Activated T-helper 17 cell treated with anti-CD3 and anti-CD28 coated beads, Interleukin-2, amount 50 U/mL, for 72 hours (primary cell): ENCODE results near the gene SIGLEC11. TPM values are rescaled to one million over a fixed set of nuclear protein-coding genes. Genes with fewer than 3 reads are reported as not detected.

Source experiments
- ATAC-seq: fragments of 150-1000 bp; cut with Tn5 transposase; replicated peaks from 2 replicates; pipeline ENCODE4 v1.10.0; 2021; ENCODE audit warnings: mild to moderate bottlenecking, moderate library complexity
- H3K27ac Mint-ChIP-seq: one replicate; pipeline ENCODE4 v1.8.0; 2022; ENCODE audit warnings: mixed read lengths
- H3K27me3 Mint-ChIP-seq: one replicate; pipeline ENCODE4 v1.8.0; 2022; ENCODE audit warnings: mixed read lengths
- H3K36me3 Mint-ChIP-seq: one replicate; pipeline ENCODE4 v1.8.0; 2022; ENCODE audit warnings: low read depth, mild to moderate bottlenecking, mixed read lengths
- H3K4me1 Mint-ChIP-seq: one replicate; pipeline ENCODE4 v1.8.0; 2022; ENCODE audit warnings: mixed read lengths
- H3K4me3 Mint-ChIP-seq: one replicate; pipeline ENCODE4 v1.8.0; 2022; ENCODE audit warnings: mild to moderate bottlenecking, mixed read lengths
- H3K9me3 Mint-ChIP-seq: one replicate; pipeline ENCODE4 v1.8.0; 2022; ENCODE audit warnings: mixed read lengths
- total RNA-seq, 2 donors: library from RNA; stranded (reverse); gene quantifications; one replicate each; pipeline ENCODE4 v1.2.3, GENCODE V29; 2022

The SIGLEC11 gene
- total RNA-seq, 2 donors from 2014 or later, result not detected

DNA sequence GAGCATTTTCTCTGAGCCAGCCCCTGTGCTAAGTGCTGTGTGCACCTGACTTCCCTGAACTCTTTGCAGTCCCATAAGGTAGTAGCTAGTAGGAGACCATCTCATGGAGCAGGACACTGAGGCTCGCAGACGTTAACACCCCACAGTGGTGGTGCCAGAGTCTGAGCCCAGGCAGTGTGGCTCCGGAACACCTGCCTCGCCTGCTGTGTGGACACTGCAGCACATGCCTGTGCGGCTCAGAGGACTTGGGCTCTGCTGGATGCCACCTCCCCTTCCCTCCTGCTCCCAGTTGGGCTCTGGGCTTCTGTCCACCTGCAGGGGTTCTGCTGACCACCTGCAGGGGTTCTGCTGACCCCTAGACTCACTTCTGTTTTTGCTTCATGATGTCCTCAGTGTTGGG lies 27.0 kb upstream of the SIGLEC11 start:
- Mint-ChIP-seq H3K4me1 (peaks cover 15% of the 10 kb centered on the region), H3K36me3 (peaks cover 84% of the 10 kb centered on the region), H3K4me3 (no peak overlapping the region), H3K9me3 (no peaks in the 10 kb centered on the region), H3K27me3 (no peaks in the 10 kb centered on the region), H3K27ac (peak overlapping the region; percentile 17)
- ATAC-seq, result no peak

DNA sequence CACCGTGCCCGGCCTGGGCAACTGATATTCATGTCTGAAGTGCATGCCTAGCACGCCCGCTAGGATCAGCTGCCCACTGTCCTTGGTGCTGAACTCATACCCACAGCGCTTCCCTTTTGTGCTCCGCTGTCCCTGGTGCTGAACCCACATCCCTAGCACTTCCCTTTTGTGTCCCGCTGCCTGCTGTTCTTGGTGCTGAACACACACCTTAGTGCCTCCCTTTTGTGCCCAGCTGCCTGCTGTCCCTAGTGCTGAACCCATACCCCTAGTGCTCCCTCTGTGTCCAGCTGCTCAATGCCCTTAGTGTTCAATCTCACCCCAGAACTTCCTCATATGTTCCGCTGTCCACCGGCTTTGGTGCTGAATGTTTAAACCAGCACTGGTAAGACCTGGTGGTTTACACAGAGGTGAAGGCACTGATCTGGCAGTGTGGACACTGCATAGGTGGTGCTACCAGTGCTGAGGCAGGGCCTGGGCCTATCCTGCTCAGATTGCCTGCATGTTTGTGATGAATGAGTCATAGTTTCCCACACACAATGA lies 26.3 kb upstream of the SIGLEC11 start:
- H3K4me1 Mint-ChIP-seq, result peaks cover 15% of the 10 kb centered on the region
- H3K27me3 Mint-ChIP-seq, result no peaks in the 10 kb centered on the region
- ATAC-seq, result peak; percentile 29
- H3K4me3 Mint-ChIP-seq, result no peak overlapping the region
- H3K9me3 Mint-ChIP-seq, result no peaks in the 10 kb centered on the region
- peaks cover 81% of the 10 kb centered on the region for H3K36me3 Mint-ChIP-seq
- peak overlapping the region; percentile 49 for H3K27ac Mint-ChIP-seq

DNA sequence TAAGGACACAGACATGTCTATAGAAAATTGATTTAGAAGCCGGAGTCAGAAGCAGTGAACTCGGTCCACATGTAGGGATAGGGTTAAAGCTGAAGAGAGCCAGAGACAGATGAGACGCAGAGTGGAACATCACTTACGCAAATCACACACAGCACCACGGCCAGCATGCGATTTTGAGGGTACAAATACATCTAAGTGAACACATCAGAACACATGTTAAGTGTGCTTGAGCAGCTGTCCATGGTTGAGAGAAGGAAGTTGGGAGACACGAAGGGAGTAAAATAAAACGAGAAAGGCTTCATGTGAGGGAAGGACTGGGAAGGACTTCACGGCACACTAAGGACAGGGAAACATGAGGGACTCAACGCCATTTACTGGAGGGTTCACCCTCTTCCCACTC lies 25.4 kb upstream of the SIGLEC11 start:
- Mint-ChIP-seq H3K4me3 (no peak overlapping the region), H3K36me3 (peaks cover 81% of the 10 kb centered on the region), H3K4me1 (peaks cover 15% of the 10 kb centered on the region), H3K9me3 (no peaks in the 10 kb centered on the region), H3K27ac (no peak overlapping the region), H3K27me3 (no peaks in the 10 kb centered on the region)
- no peak for ATAC-seq

DNA sequence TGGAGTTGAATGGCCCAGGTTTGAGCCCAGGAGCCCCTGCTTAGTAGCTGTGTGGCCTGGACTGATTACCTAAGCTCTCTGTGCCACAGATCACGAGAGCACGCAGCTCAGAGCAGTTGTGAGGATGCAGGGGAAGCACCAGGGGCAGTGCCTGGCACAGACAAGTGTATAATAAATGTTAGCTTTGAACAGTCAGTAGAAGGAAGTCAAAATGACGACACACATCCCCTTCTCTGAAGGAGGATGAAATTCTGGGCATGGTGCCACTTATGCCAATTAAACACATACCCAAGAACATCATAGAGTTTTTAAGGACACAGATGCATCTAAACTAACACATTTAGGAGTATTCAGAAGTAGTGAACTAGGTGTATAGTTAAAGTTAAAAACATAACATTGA lies 24.9 kb upstream of the SIGLEC11 start:
- Mint-ChIP-seq H3K9me3 (no peaks in the 10 kb centered on the region), H3K4me3 (no peak overlapping the region), H3K36me3 (peaks cover 81% of the 10 kb centered on the region), H3K27me3 (no peaks in the 10 kb centered on the region), H3K27ac (no peak overlapping the region), H3K4me1 (peaks cover 15% of the 10 kb centered on the region)
- no peak for ATAC-seq

DNA sequence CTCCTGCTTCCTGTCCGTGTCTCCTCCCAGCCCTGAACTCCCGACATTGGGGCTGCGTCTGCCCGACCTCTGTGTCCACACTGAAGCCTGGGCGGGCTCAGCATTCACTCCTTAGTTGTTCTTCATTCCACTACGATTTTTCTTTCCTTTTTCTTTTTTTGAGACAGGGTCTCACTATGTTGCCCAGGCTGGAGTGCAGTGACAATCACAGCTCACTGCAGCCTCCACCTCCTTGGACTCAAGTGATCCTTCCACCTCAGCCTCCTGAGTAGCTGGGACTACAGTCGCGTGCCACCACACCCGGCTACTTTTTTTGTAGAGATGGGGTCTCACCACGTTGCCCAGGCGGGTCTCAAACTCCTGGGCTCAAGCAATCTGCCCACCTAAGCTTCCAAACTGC lies 23.5 kb upstream of the SIGLEC11 start:
- Mint-ChIP-seq H3K27me3 (no peaks in the 10 kb centered on the region), H3K4me3 (no peak overlapping the region), H3K36me3 (peaks cover 80% of the 10 kb centered on the region), H3K4me1 (peaks cover 15% of the 10 kb centered on the region), H3K9me3 (no peaks in the 10 kb centered on the region), H3K27ac (peak overlapping the region; percentile 54)
- ATAC-seq, result no peak

DNA sequence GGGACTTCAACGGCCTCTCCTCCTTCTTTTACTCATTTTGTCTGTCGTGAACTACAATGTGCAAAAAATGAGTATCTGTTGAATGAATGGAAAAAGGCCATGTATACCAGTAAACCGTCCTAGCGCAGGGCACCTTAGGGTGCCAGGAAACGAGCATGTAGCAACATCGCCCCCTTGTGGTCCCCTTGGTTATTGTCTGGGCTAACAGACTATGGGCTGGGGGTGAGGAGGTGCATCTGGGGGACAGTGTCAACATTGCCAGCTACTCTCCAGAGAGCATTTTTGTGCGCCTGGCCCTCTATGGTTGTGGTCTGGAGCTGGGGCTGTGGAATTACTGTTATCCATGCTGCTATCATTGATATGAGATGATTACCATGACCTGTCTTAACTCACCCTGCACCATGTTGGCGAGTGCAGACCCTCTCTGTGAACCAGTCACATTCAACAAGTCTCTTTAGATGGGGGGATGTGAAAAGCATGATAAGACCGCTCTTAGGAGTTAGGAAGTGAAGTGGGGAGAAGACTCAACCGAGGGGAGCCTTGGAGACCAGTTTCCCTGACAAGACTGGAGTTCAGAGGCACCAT lies 22.8 kb upstream of the SIGLEC11 start:
- peaks cover 72% of the 10 kb centered on the region for H3K36me3 Mint-ChIP-seq
- no peaks in the 10 kb centered on the region for H3K9me3 Mint-ChIP-seq
- H3K4me1 Mint-ChIP-seq, result peaks cover 15% of the 10 kb centered on the region
- no peak overlapping the region for H3K4me3 Mint-ChIP-seq
- peak; percentile 61 for ATAC-seq
- no peaks in the 10 kb centered on the region for H3K27me3 Mint-ChIP-seq
- H3K27ac Mint-ChIP-seq, result no peak overlapping the region

DNA sequence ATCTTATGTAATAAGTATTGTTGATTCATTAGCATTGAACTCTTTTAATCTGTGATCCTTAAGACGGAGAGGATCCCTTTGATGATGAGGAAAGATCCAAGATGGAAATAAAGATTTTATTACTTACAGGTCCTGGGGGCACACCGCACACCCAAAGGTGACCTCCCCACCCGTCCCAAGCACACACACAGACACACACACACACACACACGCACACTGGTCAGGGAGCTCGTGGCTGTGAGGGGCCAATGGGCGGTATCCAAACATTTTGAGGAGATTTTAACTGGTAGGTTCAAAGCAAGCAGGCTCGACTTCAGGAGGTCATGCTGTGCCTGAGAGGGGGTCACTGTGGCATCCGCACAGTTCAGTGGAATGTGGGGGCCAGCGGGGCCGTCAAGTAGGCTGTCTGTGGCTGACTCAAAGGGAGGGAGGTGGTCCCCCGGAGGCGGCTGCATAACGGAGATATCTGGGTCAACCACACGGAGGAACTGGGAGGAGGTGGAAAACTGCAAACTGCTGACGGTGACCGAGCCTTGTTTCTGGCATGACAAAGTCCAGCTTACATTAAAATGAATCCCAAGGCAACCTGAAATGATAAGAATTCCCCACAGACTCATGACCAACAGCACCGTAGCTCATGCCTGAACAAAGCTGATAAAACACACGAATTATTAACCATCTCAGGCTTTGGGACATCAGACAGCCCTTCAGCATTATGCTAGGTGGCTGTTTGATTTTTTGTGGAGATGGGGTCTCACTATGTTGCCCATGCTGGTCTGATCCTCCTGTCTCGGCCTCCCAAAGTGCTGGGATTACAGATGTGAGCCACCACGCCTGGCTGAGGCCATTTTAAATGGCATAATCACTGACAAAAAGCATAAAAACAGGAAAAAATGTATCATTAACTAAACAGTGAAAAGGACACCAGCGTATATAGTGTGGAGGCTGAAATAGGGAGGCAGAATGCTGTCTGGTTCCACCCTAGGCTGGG lies 20.9 kb upstream of the SIGLEC11 start:
- Mint-ChIP-seq H3K27me3 (no peaks in the 10 kb centered on the region), H3K4me1 (peaks cover 4% of the 10 kb centered on the region), H3K27ac (no peak overlapping the region), H3K9me3 (no peaks in the 10 kb centered on the region), H3K36me3 (peaks cover 65% of the 10 kb centered on the region), H3K4me3 (no peak overlapping the region)
- no peak for ATAC-seq

DNA sequence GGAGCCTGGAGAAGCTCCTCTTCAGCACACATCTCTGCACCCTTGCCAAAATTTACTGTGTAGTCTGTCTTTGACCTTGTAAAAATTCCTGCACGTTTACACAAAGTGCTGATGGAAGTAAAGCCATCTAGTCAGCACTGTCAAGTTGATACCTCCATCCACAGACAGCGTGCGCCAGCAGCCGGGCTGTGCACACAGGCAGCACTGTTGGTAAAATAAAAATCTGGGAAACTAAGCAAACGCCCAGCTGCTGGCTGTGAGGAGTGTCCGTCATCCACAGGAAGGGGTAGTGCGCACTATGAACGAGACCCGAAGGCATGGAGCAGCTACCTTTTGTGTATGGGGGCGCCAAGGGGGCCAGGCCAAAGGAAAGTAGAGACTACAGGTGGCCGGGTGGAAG lies 17.4 kb upstream of the SIGLEC11 start:
- Mint-ChIP-seq H3K27me3 (no peaks in the 10 kb centered on the region), H3K4me3 (no peak overlapping the region), H3K36me3 (peaks cover 52% of the 10 kb centered on the region), H3K27ac (no peak overlapping the region), H3K4me1 (peaks cover 2% of the 10 kb centered on the region), H3K9me3 (no peaks in the 10 kb centered on the region)
- no peak for ATAC-seq

DNA sequence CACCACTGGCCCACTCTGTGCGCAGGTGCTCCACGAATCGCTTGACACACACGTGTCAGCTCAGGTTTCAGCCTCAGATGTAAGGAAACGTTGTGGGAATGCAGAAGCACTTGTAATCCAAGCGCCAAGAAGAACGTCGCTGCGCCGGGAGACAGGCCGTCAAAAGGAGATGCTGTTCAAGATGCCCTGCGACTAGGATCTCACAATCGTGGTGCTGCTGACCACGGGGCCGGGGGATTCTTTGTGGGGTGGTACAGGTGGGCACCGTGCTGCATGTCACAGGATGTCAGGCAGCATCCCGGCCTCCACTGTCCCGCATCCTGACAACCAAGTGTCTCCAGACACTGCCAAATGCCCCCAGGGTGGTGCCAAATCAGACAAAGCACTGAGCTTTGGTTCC lies 16.9 kb upstream of the SIGLEC11 start:
- H3K4me3 Mint-ChIP-seq, result no peak overlapping the region
- peaks cover 6% of the 10 kb centered on the region for H3K4me1 Mint-ChIP-seq
- peaks cover 52% of the 10 kb centered on the region for H3K36me3 Mint-ChIP-seq
- H3K27me3 Mint-ChIP-seq, result no peaks in the 10 kb centered on the region
- no peak for ATAC-seq
- no peaks in the 10 kb centered on the region for H3K9me3 Mint-ChIP-seq
- H3K27ac Mint-ChIP-seq, result no peak overlapping the region

DNA sequence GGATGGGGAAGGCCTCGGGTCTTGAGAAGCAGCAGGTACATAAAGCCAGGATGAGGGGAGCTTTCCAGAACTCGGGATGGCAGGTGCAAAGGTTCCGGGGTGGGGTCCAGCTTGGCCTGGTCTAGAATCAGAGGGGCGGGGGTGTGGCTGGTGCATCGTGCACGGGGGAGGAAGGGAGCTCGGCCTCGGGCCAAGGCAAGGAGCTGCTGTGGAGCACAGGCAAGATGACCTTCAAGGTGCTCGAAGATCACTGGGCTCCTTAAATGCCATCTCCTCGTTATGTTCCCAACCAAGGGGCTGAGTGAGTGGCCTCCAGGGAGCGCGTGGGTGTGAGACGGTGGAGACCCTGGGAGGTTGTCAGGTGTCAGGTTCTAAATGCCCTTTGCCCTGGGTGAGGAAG lies 16.1 kb upstream of the SIGLEC11 start:
- peaks cover 6% of the 10 kb centered on the region for H3K4me1 Mint-ChIP-seq
- no peaks in the 10 kb centered on the region for H3K27me3 Mint-ChIP-seq
- no peak overlapping the region for H3K27ac Mint-ChIP-seq
- no peak for ATAC-seq
- H3K9me3 Mint-ChIP-seq, result no peaks in the 10 kb centered on the region
- H3K4me3 Mint-ChIP-seq, result no peak overlapping the region
- peaks cover 46% of the 10 kb centered on the region for H3K36me3 Mint-ChIP-seq

DNA sequence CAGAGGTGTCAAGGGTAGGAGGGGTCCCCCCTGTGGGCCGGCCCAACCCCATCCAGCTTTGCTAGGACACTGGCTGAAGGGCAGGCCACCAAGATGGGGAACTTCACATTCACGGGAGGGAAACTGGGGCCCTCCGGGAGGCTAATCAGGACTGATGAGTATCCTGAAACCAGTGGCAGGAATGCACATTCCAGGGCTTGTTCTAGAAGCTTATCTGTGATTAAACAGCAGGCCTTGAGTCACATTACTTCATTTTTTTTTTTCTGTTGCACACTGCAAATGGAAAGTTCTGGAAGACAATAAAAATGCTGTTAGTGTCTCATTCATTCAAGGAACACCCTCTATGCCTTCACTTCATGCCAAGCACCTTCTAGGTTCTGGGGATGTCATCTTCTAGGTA lies 15.5 kb upstream of the SIGLEC11 start:
- peaks cover 6% of the 10 kb centered on the region for H3K4me1 Mint-ChIP-seq
- ATAC-seq, result no peak
- no peaks in the 10 kb centered on the region for H3K27me3 Mint-ChIP-seq
- H3K9me3 Mint-ChIP-seq, result no peaks in the 10 kb centered on the region
- H3K27ac Mint-ChIP-seq, result no peak overlapping the region
- H3K4me3 Mint-ChIP-seq, result no peak overlapping the region
- peaks cover 40% of the 10 kb centered on the region for H3K36me3 Mint-ChIP-seq

DNA sequence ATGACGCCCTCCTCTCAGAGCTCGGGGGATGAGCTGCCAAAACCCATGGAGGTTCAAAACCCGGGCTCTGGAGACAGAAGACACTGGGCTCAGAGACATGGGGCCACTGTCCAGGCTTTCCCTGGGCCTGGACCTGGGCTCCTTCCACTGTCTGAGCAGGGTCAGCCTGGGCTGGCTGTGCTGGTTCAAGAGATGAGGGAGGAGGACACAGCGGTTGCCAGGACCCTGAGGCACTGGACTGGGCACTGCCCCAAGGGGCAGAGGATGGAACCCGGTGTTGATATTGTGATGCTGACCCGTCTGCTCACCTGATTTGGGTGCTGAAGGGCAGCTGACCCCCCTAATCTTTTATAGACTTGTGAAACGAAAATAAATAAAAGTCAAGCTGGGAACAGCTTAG lies 14.1 kb upstream of the SIGLEC11 start:
- Mint-ChIP-seq H3K36me3 (peaks cover 25% of the 10 kb centered on the region), H3K4me3 (no peak overlapping the region), H3K27me3 (no peaks in the 10 kb centered on the region), H3K9me3 (no peaks in the 10 kb centered on the region), H3K4me1 (peaks cover 6% of the 10 kb centered on the region), H3K27ac (no peak overlapping the region)
- ATAC-seq, result no peak

DNA sequence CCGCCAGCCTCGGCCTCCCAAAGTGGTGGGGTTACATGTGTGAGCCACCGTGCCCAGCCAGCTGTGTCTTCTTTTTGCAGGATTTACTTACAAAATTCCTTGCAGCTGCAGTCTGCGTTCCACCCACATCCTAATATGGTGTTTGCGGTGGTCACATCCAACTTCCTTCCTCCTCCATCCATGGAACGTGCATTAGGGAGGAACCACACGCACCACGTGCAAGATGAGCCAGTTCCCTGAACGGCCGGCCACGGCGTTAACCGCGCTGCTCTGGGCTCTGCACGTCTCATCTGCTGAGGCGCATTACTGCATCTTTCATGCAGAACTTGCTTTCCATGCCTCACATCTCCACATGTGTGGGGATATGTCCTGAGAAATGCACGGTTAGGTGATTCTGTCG lies 13.0 kb upstream of the SIGLEC11 start:
- Mint-ChIP-seq H3K4me3 (no peak overlapping the region), H3K27ac (no peak overlapping the region), H3K27me3 (peaks cover 2% of the 10 kb centered on the region), H3K4me1 (peaks cover 6% of the 10 kb centered on the region), H3K9me3 (no peaks in the 10 kb centered on the region), H3K36me3 (peaks cover 23% of the 10 kb centered on the region)
- ATAC-seq, result no peak

DNA sequence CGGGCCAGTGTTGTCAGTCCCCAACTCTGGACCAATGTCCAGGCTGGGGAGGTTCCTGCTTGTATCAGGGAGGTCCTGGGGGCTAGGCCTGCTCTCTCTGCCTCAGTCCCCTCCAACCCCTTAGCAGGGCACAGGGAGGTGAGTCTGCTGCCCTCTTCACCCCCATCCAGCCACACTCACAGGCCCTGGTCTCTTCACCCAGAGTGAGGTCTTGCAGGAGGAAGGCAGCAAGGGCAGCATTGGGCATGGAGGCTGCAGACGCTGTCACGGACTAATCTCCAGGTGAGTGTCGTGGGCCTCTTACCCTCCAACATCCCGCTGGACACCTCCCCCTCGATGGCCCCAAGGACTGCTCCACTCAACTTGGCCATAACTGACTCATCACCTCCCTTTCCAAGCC lies 11.9 kb upstream of the SIGLEC11 start:
- ATAC-seq, result no peak
- Mint-ChIP-seq H3K9me3 (no peaks in the 10 kb centered on the region), H3K36me3 (peaks cover 23% of the 10 kb centered on the region), H3K27me3 (peaks cover 9% of the 10 kb centered on the region), H3K4me1 (peaks cover 6% of the 10 kb centered on the region), H3K4me3 (no peak overlapping the region), H3K27ac (peak overlapping the region; percentile 58)

DNA sequence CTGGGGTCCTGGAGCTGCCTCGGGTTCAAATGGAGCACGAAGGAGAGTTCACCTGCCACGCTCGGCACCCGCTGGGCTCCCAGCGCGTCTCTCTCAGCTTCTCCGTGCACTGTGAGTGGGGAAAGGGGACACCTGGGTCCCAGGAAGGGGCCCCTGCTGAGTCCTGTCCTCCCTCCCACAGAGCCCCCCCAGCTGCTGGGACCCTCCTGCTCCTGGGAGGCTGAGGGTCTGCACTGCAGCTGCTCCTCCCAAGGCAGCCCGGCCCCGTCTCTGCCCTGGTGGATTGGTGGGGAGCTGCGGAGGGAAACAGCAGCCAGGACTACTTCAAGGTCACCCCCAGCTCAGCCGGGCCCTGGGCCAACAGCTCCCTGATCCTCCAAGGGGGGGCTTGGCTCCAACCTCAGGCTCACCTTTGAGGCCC lies 11.0 kb upstream of the SIGLEC11 start:
- Mint-ChIP-seq H3K9me3 (no peaks in the 10 kb centered on the region), H3K4me3 (no peak overlapping the region), H3K4me1 (peaks cover 6% of the 10 kb centered on the region), H3K27ac (no peak overlapping the region), H3K27me3 (peaks cover 10% of the 10 kb centered on the region), H3K36me3 (peaks cover 16% of the 10 kb centered on the region)
- no peak for ATAC-seq
